Astrocyte of the spinal cord (primary cell): Measurements from ENCODE around the gene NELL2.

Experiments used
- DNase-seq: peaks from one replicate; pipeline ENCODE4 v3.0.0; 2011; ENCODE audit warnings: low read depth, low spot score
- H3K4me3 ChIP-seq: 2 replicates; pipeline ENCODE4 v1.5.1; 2011; ENCODE audit warnings: low read depth, mild to moderate bottlenecking, low read length, moderate library complexity
- in situ Hi-C: cut with HindIII; loops from 2 replicates; pipeline ENCODE4 v1.10.0; 2017; ENCODE audit warnings: low sequenced_read_pairs
- TF ChIP-seq, protein P1 (sequence below): IDR thresholded peaks from 2 replicates; pipeline ENCODE4 v1.5.1; 2012; ENCODE audit warnings: low read depth, mild to moderate bottlenecking, low read length, inconsistent platforms

Gene NELL2

DNA sequence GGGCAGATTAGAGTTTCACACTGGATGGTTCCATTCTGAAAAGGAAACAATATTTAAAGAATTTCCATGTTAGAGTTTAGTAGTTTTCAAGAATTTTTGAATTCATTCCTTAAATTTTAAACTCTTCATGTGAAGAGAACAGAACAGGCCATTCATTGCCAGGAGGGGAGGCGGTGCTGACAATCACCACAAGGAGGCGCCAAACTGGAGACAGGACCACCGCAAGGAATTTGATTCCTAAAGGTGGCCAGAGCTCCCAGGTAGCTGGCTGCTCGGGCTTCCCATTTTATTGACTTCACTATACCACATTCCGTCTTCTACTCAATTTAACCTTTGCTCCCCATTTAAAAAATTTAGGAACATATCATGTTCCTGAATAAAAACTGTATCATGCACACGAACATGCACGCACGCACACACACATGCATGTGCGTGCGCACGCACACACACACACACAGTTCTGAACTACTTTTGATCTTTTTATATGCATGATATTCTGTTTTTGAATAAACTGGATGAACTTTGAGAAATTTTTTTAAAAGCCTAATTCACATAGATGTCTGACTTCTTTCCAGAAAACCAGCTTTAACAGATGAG lies 101.2 kb downstream of the NELL2 start:
- TF ChIP-seq, protein P1, sequence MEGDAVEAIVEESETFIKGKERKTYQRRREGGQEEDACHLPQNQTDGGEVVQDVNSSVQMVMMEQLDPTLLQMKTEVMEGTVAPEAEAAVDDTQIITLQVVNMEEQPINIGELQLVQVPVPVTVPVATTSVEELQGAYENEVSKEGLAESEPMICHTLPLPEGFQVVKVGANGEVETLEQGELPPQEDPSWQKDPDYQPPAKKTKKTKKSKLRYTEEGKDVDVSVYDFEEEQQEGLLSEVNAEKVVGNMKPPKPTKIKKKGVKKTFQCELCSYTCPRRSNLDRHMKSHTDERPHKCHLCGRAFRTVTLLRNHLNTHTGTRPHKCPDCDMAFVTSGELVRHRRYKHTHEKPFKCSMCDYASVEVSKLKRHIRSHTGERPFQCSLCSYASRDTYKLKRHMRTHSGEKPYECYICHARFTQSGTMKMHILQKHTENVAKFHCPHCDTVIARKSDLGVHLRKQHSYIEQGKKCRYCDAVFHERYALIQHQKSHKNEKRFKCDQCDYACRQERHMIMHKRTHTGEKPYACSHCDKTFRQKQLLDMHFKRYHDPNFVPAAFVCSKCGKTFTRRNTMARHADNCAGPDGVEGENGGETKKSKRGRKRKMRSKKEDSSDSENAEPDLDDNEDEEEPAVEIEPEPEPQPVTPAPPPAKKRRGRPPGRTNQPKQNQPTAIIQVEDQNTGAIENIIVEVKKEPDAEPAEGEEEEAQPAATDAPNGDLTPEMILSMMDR = peak; percentile 68
- no peak for DNase-seq
- in situ Hi-C loops = no loop called here
- no peak overlapping the region for H3K4me3 ChIP-seq

DNA sequence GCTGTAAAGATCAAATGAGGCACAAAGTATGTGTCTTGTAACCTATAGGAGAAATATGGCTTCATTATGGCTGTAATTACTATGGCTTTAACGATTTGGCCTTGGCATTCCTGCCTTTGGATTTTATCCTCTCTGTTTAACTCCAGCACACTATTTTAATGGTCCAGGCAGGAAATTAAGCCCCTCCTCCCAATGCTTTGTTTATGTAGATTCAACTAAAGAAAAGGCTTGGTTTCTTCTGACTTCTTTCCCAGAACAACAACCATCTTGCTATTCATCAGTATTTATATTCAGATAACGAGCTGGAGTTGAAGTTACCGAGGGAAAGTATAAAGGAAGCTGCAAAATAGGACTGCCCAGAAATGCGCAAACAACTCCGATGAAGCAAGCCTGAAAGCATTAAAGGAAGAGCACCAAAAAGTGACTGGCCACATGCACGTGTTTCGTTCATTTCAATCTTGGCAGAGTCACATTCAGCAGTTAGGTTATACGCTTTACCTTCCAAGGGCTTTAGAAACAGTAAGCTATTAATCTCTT lies 104.6 kb downstream of the NELL2 start:
- TF ChIP-seq, protein P1 = no peak
- no peak overlapping the region for H3K4me3 ChIP-seq
- no peak for DNase-seq
- in situ Hi-C loops = no loop called here

DNA sequence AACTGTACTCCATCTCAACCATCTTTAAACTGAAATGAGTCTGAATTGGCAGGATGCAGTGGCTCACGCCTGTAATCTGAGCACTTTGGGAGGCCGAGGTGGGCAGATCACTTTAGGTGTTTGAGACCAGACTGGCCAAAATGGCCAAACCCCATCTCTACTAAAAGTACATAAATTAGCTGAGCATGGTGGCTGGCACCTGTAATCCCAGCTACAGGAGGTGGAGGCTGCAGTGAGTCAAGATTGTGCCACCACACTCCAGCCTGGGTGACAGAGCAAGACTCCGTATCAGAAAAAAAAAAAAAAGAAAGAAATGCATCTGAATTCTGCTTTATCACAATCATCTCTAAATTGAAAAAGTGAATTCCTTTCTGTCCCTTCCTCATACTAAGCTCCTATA lies 110.3 kb downstream of the NELL2 start:
- no peak for DNase-seq
- H3K4me3 ChIP-seq = no peak overlapping the region
- TF ChIP-seq, protein P1 = no peak
- in situ Hi-C loops = no loop called here

DNA sequence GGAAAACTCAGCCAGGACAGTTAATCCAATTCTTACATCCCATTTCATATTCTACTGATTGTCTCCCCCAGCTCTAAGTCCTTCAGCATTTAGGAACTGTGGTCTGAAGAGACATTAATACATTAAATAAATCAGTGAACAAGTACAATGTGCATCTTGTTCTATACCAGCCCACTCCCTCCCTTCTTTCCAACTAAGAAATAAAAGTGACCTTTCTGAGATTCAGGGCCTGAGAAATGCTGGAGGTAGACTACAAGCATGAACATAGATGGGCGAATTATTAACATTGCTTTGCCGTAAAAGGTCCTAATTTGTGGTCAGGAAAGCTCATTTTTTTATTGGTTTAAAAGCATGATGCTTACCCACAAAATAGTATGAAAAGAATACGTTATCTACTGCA lies 113.1 kb downstream of the NELL2 start:
- no peak for DNase-seq
- in situ Hi-C loops = no loop called here
- TF ChIP-seq, protein P1 = no peak
- H3K4me3 ChIP-seq = no peak overlapping the region

DNA sequence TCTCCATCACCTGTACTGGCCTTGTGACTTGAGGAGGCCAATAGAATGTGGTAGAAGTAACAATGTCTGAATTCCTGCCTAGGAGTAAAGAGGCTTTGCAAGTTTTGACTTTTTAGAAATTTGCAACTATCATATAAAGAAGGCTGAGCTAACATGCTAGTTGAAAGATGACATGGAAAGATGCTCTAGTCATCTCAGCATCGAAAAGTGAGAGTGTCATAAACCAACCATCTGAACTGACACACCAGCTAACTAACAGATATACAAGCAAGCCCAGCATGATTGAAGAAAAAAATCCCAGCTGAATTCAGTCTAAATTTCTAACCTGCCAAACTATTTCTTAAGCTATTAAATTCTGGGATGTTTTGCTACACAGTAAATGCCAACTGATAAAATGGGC lies 116.8 kb downstream of the NELL2 start:
- TF ChIP-seq, protein P1 = no peak
- DNase-seq = no peak
- no peak overlapping the region for H3K4me3 ChIP-seq
- in situ Hi-C loops = no loop called here

DNA sequence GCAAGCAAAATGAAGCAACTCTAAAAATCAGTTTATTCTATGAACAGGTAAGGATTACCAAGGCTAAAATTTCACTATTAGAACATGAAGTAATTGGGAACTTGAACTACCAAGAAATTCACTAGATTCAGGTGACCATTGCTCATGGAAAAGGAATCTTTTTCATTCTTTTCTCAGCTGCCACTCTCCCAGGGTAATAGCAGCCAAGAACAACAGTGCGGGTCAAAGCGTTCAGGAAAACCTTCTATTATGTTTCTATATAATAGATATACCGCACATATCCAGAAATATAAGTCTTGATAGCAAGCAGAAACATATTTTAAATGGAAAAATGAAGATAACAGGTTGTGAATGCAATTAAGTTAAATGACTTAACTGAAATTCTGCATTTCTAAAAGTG lies 125.6 kb downstream of the NELL2 start:
- no peak overlapping the region for H3K4me3 ChIP-seq
- TF ChIP-seq, protein P1 = no peak
- DNase-seq = no peak
- in situ Hi-C loops = no loop called here
